Measurements from ENCODE around the gene XRRA1. TPM values are rescaled to one million over a fixed set of nuclear protein-coding genes. Genes with fewer than 3 reads are reported as not detected.

Gene XRRA1
- total and polyA plus RNA-seq, 8 donors, result 2.4 to 22.5 (median 8.3) TPM

DNA sequence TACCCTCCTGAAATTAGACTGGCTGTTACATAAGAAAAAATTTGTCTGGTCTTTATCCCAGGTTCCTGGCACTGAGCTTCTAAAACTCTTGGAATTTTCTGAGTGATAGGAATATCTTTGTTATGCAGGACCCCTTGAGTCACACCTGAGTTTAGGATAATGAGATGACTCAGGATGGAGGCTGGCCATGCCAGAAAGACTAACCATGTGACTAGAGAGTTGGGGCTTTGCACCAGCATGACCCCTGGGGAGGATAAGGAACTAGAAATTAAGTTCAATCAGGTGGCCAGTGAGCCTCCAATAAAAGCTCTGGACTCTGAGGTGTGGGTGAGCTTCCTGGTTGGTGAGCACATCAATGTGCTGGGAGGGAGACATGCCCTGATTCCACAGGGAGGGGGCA is 88.1 kb downstream of the XRRA1 start:
- no peak for TF ChIP-seq CTCF (IDR thresholded peaks at IDR 0.05)
- no peak overlapping the region for H3K4me3 ChIP-seq
- H3K9me3 ChIP-seq, result no peaks in the 10 kb centered on the region
- no peak overlapping the region for H3K27ac ChIP-seq
- H3K27me3 ChIP-seq, result no peaks in the 10 kb centered on the region
- peaks cover 0 to 13% (median 7%) of the 10 kb centered on the region in 3 donors for H3K36me3 ChIP-seq
- no peak for FAIRE-seq
- no peak for DNase-seq
- intact Hi-C loops (cut with DNase I), result no loop called here
- no peaks in the 10 kb centered on the region for H3K4me1 ChIP-seq
- no peak for ATAC-seq

- Histone ChIP-seq H3K9me3 (no peaks in the 10 kb centered on the region), H3K36me3 (peaks cover 0 to 6% (median 0%) of the 10 kb centered on the region in 3 donors), H3K4me1 (no peaks in the 10 kb centered on the region), H3K4me3 (no peak overlapping the region), H3K27me3 (no peaks in the 10 kb centered on the region), H3K27ac (no peak overlapping the region)
- WGBS, 2 donors, result 94 to 100% methylated on average over 4 of the region's 4 CpGs
- no peak for FAIRE-seq
- ATAC-seq, result no peak
- intact Hi-C loops (cut with DNase I), result no loop called here
- no peak for TF ChIP-seq CTCF (IDR thresholded peaks at IDR 0.05)
- no peak for DNase-seq
These were observed 95.7 kb downstream of the XRRA1 start for GRCh38 chr11:74853223-74853622.

- Histone ChIP-seq H3K9me3 (no peaks in the 10 kb centered on the region), H3K4me1 (no peaks in the 10 kb centered on the region), H3K27me3 (no peaks in the 10 kb centered on the region), H3K4me3 (no peak overlapping the region), H3K27ac (no peak overlapping the region), H3K36me3 (peaks cover 0 to 26% (median 0%) of the 10 kb centered on the region in 3 donors)
- DNase-seq (no peak), ATAC-seq (no peak), FAIRE-seq (no peak)
- no peak for TF ChIP-seq CTCF (IDR thresholded peaks at IDR 0.05)
- WGBS, 2 donors, result 78% methylated on average over 7 of the region's 7 CpGs
- intact Hi-C loops (cut with DNase I), result no loop called here
These were observed 99.1 kb downstream of the XRRA1 start for GRCh38 chr11:74849525-74850391.

GRCh38 chr11:74847895-74848294 is 101.0 kb downstream of the XRRA1 start:
- no peak for DNase-seq
- 96 to 97% methylated on average over 6 of the region's 6 CpGs for WGBS, 2 donors
- no peak for FAIRE-seq
- no peak overlapping the region for H3K27ac ChIP-seq
- H3K9me3 ChIP-seq, result no peaks in the 10 kb centered on the region
- H3K27me3 ChIP-seq, result no peaks in the 10 kb centered on the region
- no peak for ATAC-seq
- no peak for TF ChIP-seq CTCF (IDR thresholded peaks at IDR 0.05)
- no peak overlapping the region for H3K4me3 ChIP-seq
- no peaks in the 10 kb centered on the region for H3K4me1 ChIP-seq
- H3K36me3 ChIP-seq, result peaks cover 0 to 41% (median 0%) of the 10 kb centered on the region in 3 donors
- intact Hi-C loops (cut with DNase I), result no loop called here

- no peak overlapping the region for H3K4me3 ChIP-seq
- H3K36me3 ChIP-seq, result peaks cover 0 to 46% (median 0%) of the 10 kb centered on the region in 3 donors
- no peak overlapping the region for H3K27ac ChIP-seq
- no peak for ATAC-seq
- H3K27me3 ChIP-seq, result no peaks in the 10 kb centered on the region
- intact Hi-C loops (cut with DNase I), result no loop called here
- FAIRE-seq, result no peak
- no peaks in the 10 kb centered on the region for H3K9me3 ChIP-seq
- TF ChIP-seq CTCF (IDR thresholded peaks at IDR 0.05), result no peak
- DNase-seq, result no peak
- H3K4me1 ChIP-seq, result no peaks in the 10 kb centered on the region
- 93 to 100% methylated on average over 1 of the region's 1 CpG for WGBS, 2 donors
These were observed 101.5 kb downstream of the XRRA1 start for GRCh38 chr11:74847395-74847794.
